IMR-90 (cell line): ENCODE data around the gene TENM4. TPM values are rescaled to one million over a fixed set of nuclear protein-coding genes. Genes with fewer than 3 reads are reported as not detected.

Experiments
- ATAC-seq: fragments of 200-7000 bp; cut with Tn5 transposase; 2 replicates; pipeline ENCODE4 v1.9.1; 2020; ENCODE audit warnings: low read depth, mild to moderate bottlenecking, moderate library complexity
- BruUV-seq: library from RNA; stranded (reverse); fragments of 400-500 nt; replicated peaks from 2 replicates; lab custom pipeline; 2021; lab: Mats Ljungman, UMichigan
- CTCF ChIA-PET: fragments of 300-600 bp; formaldehyde crosslinking; extraction: SDS; loops from one replicate; lab custom pipeline; 2021; ENCODE audit warnings: antibody characterized with exemption; lab: Yijun Ruan, JAX
- POLR2A ChIA-PET: fragments of 300-600 bp; sonication (Branson Sonifier 250); formaldehyde crosslinking; loops from one replicate; lab custom pipeline; 2022; ENCODE audit warnings: antibody characterized with exemption; ENCODE audit not compliant: unreplicated experiment; lab: Charles Lee
- DNase-seq: peaks from one replicate; pipeline ENCODE4 v3.0.0; 2013
- H2AFZ ChIP-seq: replicated peaks from 2 replicates; pipeline ENCODE3; 2013; ENCODE audit warnings: low read length, mild to moderate bottlenecking; ENCODE audit not compliant: poor library complexity
- H2AK5ac ChIP-seq: 2 replicates; pipeline ENCODE4 v1.6.1; 2013; ENCODE audit warnings: low read depth, low read length, inconsistent platforms
- H2AK9ac ChIP-seq: replicated peaks from 2 replicates; pipeline ENCODE3; 2013; ENCODE audit warnings: mild to moderate bottlenecking, low read depth, low read length, moderate library complexity; ENCODE audit not compliant: poor library complexity
- H2BK120ac ChIP-seq: 2 replicates; pipeline ENCODE4 v1.6.1; 2013; ENCODE audit warnings: low read depth, low read length, inconsistent platforms
- H2BK15ac ChIP-seq: 3 replicates; pipeline ENCODE4 v1.6.1; 2013; ENCODE audit warnings: low read depth, low read length, inconsistent platforms
- H2BK20ac ChIP-seq: 2 replicates; pipeline ENCODE4 v1.6.1; 2013; ENCODE audit warnings: low read depth, mild to moderate bottlenecking, inconsistent platforms, low read length, moderate library complexity
- H2BK5ac ChIP-seq: 2 replicates; pipeline ENCODE4 v1.6.1; 2013; ENCODE audit warnings: mild to moderate bottlenecking, low read depth, low read length, inconsistent platforms; ENCODE audit not compliant: poor library complexity, severe bottlenecking
- H3K14ac ChIP-seq: replicated peaks from 2 replicates; pipeline ENCODE4 v1.6.1; 2013; ENCODE audit warnings: low read depth, low read length, inconsistent platforms
- H3K18ac ChIP-seq: 2 replicates; pipeline ENCODE4 v1.6.1; 2013; ENCODE audit warnings: low read depth, low read length, control low read depth
- H3K23ac ChIP-seq: 2 replicates; pipeline ENCODE4 v1.6.1; 2013; ENCODE audit warnings: low read depth, low read length, inconsistent platforms
- H3K27ac ChIP-seq: 2 replicates; pipeline ENCODE4 v1.5.1; 2013; ENCODE audit warnings: mild to moderate bottlenecking, control low read depth, low read length; ENCODE audit not compliant: insufficient read depth
- H3K27me3 ChIP-seq: 2 replicates; pipeline ENCODE4 v1.6.1; 2013; ENCODE audit warnings: low read length; ENCODE audit not compliant: control insufficient read depth, insufficient read depth
- H3K36me3 ChIP-seq: 2 replicates; pipeline ENCODE4 v1.6.1; 2013; ENCODE audit warnings: low read length, mixed read lengths; ENCODE audit not compliant: control insufficient read depth, insufficient read depth
- H3K4ac ChIP-seq: 2 replicates; pipeline ENCODE4 v1.6.1; 2013; ENCODE audit warnings: low read depth, low read length, inconsistent platforms
- H3K4me1 ChIP-seq: 2 replicates; pipeline ENCODE4 v1.6.1; 2013; ENCODE audit warnings: low read length, mixed read lengths; ENCODE audit not compliant: control insufficient read depth, insufficient read depth
- H3K4me2 ChIP-seq: 2 replicates; pipeline ENCODE4 v1.6.1; 2013; ENCODE audit warnings: low read depth, mild to moderate bottlenecking, control low read depth, low read length, moderate library complexity
- H3K4me3 ChIP-seq: 2 replicates; pipeline ENCODE4 v1.5.1; 2013; ENCODE audit warnings: low read depth, mild to moderate bottlenecking, control low read depth, low read length, moderate library complexity; ENCODE audit not compliant: insufficient read depth
- H3K56ac ChIP-seq: 2 replicates; pipeline ENCODE4 v1.6.1; 2013; ENCODE audit warnings: low read length, inconsistent platforms; ENCODE audit not compliant: insufficient read depth; ENCODE audit errors: extremely low read depth
- H3K79me1 ChIP-seq, 2 experiments: 2 replicates each; pipeline ENCODE4 v1.6.1; 2013; ENCODE audit warnings: low read length in 2 of 2, inconsistent platforms in 1 of 2, low read depth in 1 of 2
- H3K9ac ChIP-seq: 2 replicates; pipeline ENCODE4 v1.6.1; 2013; ENCODE audit warnings: low read depth, low read length, control low read depth
- H3K9me1 ChIP-seq: 2 replicates; pipeline ENCODE4 v1.6.1; 2013; ENCODE audit warnings: low read length, inconsistent platforms; ENCODE audit not compliant: insufficient read depth
- H3K9me3 ChIP-seq: 2 replicates; pipeline ENCODE4 v1.6.1; 2013; ENCODE audit warnings: low read length; ENCODE audit not compliant: control insufficient read depth, insufficient read depth
- H4K20me1 ChIP-seq: 2 replicates; pipeline ENCODE4 v1.6.1; 2013; ENCODE audit warnings: low read length, inconsistent platforms; ENCODE audit not compliant: insufficient read depth
- H4K5ac ChIP-seq: 2 replicates; pipeline ENCODE4 v1.6.1; 2013; ENCODE audit warnings: mild to moderate bottlenecking, low read depth, low read length, control low read depth
- H4K8ac ChIP-seq, 2 experiments: 2 replicates each; pipeline ENCODE4 v1.6.1; 2013; ENCODE audit warnings: low read depth in 2 of 2, low read length in 2 of 2, control low read depth in 1 of 2, inconsistent platforms in 1 of 2
- H4K91ac ChIP-seq: 2 replicates; pipeline ENCODE4 v1.6.1; 2013; ENCODE audit warnings: low read depth, low read length, inconsistent platforms; ENCODE audit not compliant: insufficient read depth
- MAZ ChIP-seq: IDR thresholded peaks from 2 replicates; pipeline ENCODE4 v1.6.1; 2012; ENCODE audit warnings: low read depth, mild to moderate bottlenecking, low read length, improper control_type of control experiment, moderate library complexity, borderline replicate concordance
- POLR2A ChIP-seq: IDR thresholded peaks from 2 replicates; pipeline ENCODE4 v1.6.1; 2012; ENCODE audit warnings: mild to moderate bottlenecking, low read depth, low read length
- RCOR1 ChIP-seq: IDR thresholded peaks from 2 replicates; pipeline ENCODE4 v1.6.1; 2012; ENCODE audit warnings: mild to moderate bottlenecking, low read length, improper control_type of control experiment; ENCODE audit not compliant: insufficient replicate concordance
- WGBS, 2 experiments: methylation state at CpG; one replicate each; pipeline versions ENCODE4 v1.1.5 to v1.1.7; 2013; ENCODE audit warnings: missing lambda C conversion rate in 2 of 2; ENCODE audit not compliant: insufficient read length in 1 of 2; ENCODE audit errors: extremely low coverage in 2 of 2; 5-methylcytosine and 5-hydroxymethylcytosine counted together
- dilution Hi-C: fragments of 300-500 bp; cut with HindIII; formaldehyde crosslinking; loops from one replicate; pipeline ENCODE4 v1.14.3; 2018; ENCODE audit warnings: low sequenced_read_pairs; ENCODE audit not compliant: unreplicated experiment
- in situ Hi-C: fragments of 300-500 bp; cut with MboI; formaldehyde crosslinking; loops from 3 replicates; pipeline ENCODE4 v1.14.3; 2019; ENCODE audit warnings: low sequenced_read_pairs, inconsistent platforms, mixed read lengths
- intact Hi-C: fragments of 100-400 bp; cut with micrococcal nuclease; formaldehyde crosslinking; loops from 2 replicates; pipeline ENCODE4 v1.10.0; 2022
- polyA plus RNA-seq, 3 experiments: library from polyadenylated mRNA; depleted of rRNA; stranded (reverse); fragments of >200 nt; gene quantifications; 2 replicates each; pipeline ENCODE4 v1.2.3, GENCODE V29; 2012; ENCODE audit warnings: low replicate concordance in 1 of 3
- total RNA-seq: library from RNA; depleted of rRNA; stranded (reverse); fragments of >200 nt; gene quantifications from 2 replicates; pipeline ENCODE4 v1.2.3, GENCODE V29; 2012
- TF ChIP-seq, protein P1 (sequence below): conservative IDR thresholded peaks from 2 replicates; pipeline ENCODE4 v1.5.1; 2012; ENCODE audit warnings: mild to moderate bottlenecking, low read depth, low read length, improper control_type of control experiment

The TENM4 gene
- total and polyA plus RNA-seq, 2 of the 4 experiments (the other 2 are of a cell fraction), result 7.4 to 9.0 TPM

- Histone ChIP-seq H3K27me3 (no peaks in the 10 kb centered on the region), H3K79me1 (no peaks in the 10 kb centered on the region), H2BK120ac (no peak overlapping the region), H3K4me1 (peaks cover 2% of the 10 kb centered on the region; the same call in 1 of the 2 replicates), H4K8ac (no peak overlapping the region), H4K91ac (no peak overlapping the region), H4K20me1 (no peaks in the 10 kb centered on the region), H3K36me3 (no peaks in the 10 kb centered on the region; the same call in 1 of the 2 replicates), H2BK20ac (no peak overlapping the region), H3K4ac (no peak overlapping the region), H2BK15ac (no peak overlapping the region), H2BK5ac (no peak overlapping the region), H3K4me3 (no peak overlapping the region), H2AFZ (no peak overlapping the region), H3K9me1 (no peaks in the 10 kb centered on the region; the same call in 1 of the 2 replicates), H3K18ac (no peak overlapping the region), H3K27ac (no peak overlapping the region), H2AK5ac (no peak overlapping the region), H3K9me3 (no peaks in the 10 kb centered on the region), H3K14ac (no peak overlapping the region), H3K4me2 (no peak overlapping the region), H2AK9ac (no peak overlapping the region), H3K56ac (no peak overlapping the region), H3K23ac (no peak overlapping the region), H3K9ac (no peak overlapping the region), H4K5ac (no peak overlapping the region)
- CTCF ChIA-PET, result interaction anchor here (1.5 kb wide), 1 partner anchor 22 kb away, joined by 7 read pairs; no protein-coding TSS in a partner anchor
- no CpG with 5 or more reads among the region's 1 CpG for WGBS, 2 experiments
- POLR2A ChIA-PET, result no interaction called here
- peak; percentile 61 for DNase-seq
- dilution Hi-C loops, result no loop called here
- ATAC-seq, result peak; percentile 35
- in situ Hi-C loops, result no loop called here
- TF ChIP-seq MAZ (no peak), POLR2A (no peak), RCOR1 (no peak)
- TF ChIP-seq, protein P1, sequence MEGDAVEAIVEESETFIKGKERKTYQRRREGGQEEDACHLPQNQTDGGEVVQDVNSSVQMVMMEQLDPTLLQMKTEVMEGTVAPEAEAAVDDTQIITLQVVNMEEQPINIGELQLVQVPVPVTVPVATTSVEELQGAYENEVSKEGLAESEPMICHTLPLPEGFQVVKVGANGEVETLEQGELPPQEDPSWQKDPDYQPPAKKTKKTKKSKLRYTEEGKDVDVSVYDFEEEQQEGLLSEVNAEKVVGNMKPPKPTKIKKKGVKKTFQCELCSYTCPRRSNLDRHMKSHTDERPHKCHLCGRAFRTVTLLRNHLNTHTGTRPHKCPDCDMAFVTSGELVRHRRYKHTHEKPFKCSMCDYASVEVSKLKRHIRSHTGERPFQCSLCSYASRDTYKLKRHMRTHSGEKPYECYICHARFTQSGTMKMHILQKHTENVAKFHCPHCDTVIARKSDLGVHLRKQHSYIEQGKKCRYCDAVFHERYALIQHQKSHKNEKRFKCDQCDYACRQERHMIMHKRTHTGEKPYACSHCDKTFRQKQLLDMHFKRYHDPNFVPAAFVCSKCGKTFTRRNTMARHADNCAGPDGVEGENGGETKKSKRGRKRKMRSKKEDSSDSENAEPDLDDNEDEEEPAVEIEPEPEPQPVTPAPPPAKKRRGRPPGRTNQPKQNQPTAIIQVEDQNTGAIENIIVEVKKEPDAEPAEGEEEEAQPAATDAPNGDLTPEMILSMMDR, result no peak
- no TSS peak for BruUV-seq
- intact Hi-C loops, result no loop called here
These were observed 702.9 kb downstream of the TENM4 start for GRCh38 chr11:78737891-78738290.
